GM12874 (cell line): ENCODE data around the gene IQGAP2.

ENCODE experiments used
- TF ChIP-seq, protein P1 (sequence below): IDR thresholded peaks from 2 replicates; pipeline ENCODE4 v1.5.1; 2011; ENCODE audit warnings: low read depth, mild to moderate bottlenecking, control low read depth, low read length, moderate library complexity; ENCODE audit not compliant: insufficient read depth

IQGAP2 gene

DNA sequence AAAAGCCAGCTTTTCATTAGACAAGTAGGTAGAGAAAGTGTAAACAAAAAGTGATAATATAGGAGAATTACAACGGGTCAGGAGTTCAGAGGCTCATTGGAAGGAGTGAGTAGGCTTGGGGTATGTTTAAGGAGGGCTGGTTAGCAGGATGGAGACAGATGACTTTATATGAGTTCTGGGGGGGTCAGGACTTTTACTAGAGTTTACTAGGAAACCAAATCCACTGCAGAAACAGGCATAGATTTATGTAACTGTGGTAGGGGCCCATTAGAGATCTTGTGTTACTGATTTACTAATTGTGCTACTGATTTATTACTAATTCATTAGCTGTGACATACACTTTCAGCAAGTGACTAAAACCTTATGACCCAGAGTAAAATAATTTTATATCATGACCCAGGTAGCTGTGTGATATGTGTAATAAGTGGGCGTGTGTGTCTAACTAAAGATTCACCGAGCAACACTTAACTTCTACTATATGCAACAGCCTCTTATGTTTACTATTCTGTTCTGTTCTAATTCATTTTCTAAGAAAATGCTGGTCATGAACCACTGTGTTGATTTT, 73.5 kb downstream of the IQGAP2 start:
- TF ChIP-seq, protein P1, sequence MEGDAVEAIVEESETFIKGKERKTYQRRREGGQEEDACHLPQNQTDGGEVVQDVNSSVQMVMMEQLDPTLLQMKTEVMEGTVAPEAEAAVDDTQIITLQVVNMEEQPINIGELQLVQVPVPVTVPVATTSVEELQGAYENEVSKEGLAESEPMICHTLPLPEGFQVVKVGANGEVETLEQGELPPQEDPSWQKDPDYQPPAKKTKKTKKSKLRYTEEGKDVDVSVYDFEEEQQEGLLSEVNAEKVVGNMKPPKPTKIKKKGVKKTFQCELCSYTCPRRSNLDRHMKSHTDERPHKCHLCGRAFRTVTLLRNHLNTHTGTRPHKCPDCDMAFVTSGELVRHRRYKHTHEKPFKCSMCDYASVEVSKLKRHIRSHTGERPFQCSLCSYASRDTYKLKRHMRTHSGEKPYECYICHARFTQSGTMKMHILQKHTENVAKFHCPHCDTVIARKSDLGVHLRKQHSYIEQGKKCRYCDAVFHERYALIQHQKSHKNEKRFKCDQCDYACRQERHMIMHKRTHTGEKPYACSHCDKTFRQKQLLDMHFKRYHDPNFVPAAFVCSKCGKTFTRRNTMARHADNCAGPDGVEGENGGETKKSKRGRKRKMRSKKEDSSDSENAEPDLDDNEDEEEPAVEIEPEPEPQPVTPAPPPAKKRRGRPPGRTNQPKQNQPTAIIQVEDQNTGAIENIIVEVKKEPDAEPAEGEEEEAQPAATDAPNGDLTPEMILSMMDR = no peak

DNA sequence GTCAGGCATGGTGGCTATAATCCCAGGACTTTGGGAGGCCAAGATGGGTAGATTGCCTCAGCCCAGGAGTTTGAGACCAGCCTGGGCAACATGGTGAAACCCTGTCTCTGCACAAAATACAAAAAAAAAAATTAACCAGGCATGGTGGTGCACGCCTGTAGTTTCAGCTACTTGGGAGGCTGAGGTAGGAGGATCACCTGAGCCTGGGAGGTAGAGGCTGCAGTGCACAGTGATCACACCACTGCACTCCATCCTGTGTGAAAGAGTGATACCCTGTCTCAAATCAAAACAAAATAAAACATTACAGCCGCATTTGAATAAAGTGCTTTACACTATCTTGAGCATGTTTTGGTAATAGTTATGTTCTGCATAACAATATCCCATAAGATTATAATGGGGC, 74.0 kb downstream of the IQGAP2 start:
- TF ChIP-seq, protein P1 = no peak

DNA sequence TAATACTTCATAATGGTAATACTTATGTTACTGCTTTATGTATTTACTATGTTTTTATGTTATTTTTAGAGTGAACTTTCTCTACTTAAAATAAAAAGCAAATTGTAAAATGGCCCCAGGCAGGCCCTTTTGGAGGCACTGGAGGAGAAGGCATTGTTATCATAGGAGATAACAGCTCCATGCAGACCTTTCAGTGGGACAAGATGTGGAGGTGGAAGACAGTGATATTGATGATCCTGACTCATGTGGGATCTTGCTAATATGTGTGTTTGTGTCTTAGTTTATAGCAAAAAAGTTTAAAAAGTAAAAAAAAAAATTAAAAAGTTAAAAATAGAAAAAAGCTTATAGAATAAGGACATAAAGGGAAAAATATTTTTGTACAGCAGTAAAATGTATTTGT, 74.5 kb downstream of the IQGAP2 start:
- TF ChIP-seq, protein P1 = no peak

DNA sequence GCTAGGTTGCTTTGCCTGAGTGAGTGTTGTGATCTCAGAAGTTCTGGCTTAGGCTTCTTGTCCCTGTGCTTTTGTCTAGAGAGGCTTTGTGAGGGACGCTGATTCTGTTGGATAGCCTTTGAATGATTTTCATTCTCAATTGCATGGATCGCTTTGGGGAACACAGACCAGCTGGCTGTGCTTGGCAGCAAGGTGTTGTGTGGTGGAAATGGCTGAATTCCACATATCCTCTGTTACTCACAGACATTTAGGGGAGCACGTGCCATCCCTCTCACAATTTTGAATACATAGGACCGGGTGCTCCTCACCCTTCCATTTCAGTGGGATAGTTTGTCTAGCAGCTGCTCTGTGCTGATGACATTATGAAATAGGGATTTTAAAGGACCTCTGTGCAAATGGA, 76.2 kb downstream of the IQGAP2 start:
- TF ChIP-seq, protein P1 = no peak

DNA sequence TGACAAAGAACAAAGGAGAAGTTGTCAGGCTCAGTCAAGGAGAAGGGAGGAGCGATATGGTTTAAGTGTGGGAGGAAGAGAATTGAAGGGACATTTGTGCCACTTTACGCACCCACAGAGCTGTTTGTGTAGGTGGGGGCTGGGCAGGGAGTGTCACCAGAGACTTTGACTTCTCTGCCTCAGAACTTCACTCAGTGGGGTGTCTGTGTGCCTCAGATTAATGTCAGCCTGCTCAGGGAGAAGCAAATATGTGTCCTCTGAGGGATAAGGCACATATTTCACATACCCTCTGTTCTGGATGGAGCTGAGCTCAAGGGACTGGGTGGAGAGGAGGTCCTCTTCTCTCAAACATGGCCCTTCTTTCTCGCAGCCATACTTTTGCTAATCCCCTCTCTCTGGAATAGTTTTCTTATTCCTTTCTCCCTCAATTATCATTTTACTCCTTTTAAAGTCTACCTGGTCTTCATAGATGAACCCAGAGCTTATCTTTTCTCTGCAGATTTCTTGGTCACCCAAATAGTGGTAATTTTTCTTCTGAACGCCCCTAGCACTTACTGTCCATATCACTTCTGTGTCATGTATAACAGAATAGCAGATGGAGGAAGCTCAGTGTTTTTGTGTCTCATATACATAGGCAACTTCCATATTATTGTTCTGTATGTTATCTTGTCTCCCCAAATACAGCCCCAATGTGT, 77.0 kb downstream of the IQGAP2 start:
- TF ChIP-seq, protein P1 = no peak

DNA sequence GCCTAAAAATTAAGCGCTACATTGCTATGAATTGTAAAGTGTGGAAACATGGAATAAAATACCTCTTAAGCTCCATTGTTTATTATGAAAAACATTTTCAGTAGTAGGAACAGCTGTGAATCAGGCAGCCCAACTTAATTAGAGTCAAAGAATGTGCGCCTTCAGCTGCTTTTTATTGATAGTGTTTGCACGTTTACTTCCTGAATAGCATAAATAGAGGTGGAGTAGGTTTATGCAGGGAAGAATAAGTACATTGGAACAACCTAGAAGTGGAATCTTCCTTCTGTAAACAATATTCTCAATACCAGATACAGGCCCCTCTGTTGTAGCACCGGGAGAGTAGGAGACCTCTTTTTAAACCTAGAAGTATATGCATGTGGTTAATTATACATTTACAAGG, 79.9 kb downstream of the IQGAP2 start:
- TF ChIP-seq, protein P1 = no peak

DNA sequence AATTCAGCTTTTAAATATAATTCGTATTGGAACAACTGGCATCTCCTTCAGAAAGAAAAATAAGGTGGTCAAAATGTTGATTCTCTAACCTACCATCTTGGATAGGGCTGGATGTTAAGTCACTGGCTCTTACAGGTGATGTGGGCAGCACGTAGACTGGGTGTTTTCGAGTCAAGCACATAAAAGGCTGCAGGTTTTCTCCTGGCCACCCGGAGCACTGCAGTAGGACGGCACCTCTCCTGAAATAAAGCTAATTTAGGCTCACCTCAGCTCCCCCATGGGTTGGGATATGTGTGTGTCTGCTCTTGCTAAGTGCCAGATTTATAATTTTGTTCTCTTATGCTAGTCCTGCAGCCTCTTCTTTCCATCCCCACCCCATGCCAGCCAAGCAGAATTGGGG, 80.3 kb downstream of the IQGAP2 start:
- TF ChIP-seq, protein P1 = no peak
